GM18508 (cell line): ENCODE results near the gene NCKAP5.
A peak's percentile ranks its signal among the peaks of the same experiment; 100 is the strongest.
"Not testable (repeated sequence)": the region's sequence is repeated elsewhere in the genome, so short reads cannot be mapped to it uniquely, and the experiment has no call there.

Source experiments
- ATAC-seq: cut with Tn5 transposase; IDR thresholded peaks from one replicate; pipeline ENCODE4 v1.9.1; 2021; ENCODE audit warnings: moderate number of reproducible peaks; ENCODE audit not compliant: insufficient read depth, unreplicated experiment

The NCKAP5 gene

GRCh38 chr2:132726155-132726554 lies 842.1 kb downstream of the NCKAP5 start:
- no peak for ATAC-seq

DNA sequence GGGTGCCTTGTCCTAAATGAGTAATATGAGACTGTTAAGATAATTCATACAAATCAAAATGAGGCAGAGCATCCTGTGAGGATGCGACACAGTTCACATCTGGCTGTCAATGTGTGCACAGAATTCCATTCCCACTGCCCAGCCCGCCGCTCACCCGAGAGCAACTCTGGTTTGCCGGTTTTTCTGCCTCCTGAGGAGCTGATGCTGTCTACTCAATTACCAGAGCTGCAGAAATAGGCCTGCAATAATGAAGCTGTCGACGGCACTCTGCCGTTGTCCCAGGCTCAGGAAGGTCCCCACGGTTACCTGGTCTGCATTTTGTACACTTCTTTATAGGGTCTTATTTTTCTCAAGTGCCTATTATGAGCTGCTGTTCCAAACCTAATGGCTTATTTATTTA lies 842.5 kb downstream of the NCKAP5 start:
- ATAC-seq, result no peak

DNA sequence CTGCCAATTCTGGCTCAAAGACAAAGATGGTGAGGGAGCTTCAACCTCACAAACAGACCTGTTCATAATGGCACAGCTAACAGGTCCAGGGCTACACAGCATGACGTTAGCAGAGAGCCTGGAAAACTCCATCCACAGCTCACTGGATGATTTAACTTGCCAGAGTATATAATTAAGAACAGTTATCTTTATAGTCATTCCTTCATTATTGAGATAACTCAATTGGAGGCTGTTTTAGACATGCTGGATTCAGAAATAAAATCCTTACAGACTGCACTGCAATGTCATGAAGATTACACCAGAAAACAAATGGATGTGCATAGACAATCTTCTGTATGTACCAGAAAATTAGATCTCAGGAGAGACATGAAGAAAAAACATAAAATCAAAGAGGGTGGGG lies 843.1 kb downstream of the NCKAP5 start:
- no peak for ATAC-seq

GRCh38 chr2:132721938-132722337 lies 846.3 kb downstream of the NCKAP5 start:
- ATAC-seq, result no peak

GRCh38 chr2:132720393-132720792 lies 847.9 kb downstream of the NCKAP5 start:
- no peak for ATAC-seq

DNA sequence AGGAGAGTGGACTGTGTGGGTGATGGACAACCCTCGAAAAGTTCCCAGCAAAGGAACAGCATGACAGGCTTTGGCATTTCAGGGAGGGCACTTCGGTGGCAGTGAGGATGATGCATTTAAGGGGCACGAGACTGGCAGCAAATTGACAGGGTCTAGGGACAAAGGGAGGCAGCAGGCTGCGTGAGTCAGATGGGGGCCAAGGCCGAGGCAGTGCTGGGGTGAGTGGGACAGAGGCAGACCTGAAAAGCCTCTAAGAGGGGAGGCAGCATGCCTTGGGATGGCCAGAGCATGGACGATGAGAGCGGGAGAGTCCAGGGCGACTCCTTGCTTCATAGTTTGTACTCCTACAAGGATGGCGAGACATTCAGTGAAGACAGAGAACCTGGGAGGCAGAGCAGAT lies 848.8 kb downstream of the NCKAP5 start:
- no peak for ATAC-seq

- no peak for ATAC-seq
Observed at GRCh38 chr2:132716954-132717353, 851.3 kb downstream of the NCKAP5 start.

GRCh38 chr2:132715386-132716351 lies 852.6 kb downstream of the NCKAP5 start:
- peak; percentile 81 for ATAC-seq

- ATAC-seq, result no peak
Observed at GRCh38 chr2:132703396-132703795, 864.9 kb downstream of the NCKAP5 start.

- ATAC-seq, result no peak
Observed at GRCh38 chr2:132701810-132702209, 866.5 kb downstream of the NCKAP5 start.

- ATAC-seq, result not testable (repeated sequence)
Observed at GRCh38 chr2:132699802-132700201, 868.5 kb downstream of the NCKAP5 start.

GRCh38 chr2:132698347-132698746 lies 869.9 kb downstream of the NCKAP5 start:
- ATAC-seq, result not testable (repeated sequence)

DNA sequence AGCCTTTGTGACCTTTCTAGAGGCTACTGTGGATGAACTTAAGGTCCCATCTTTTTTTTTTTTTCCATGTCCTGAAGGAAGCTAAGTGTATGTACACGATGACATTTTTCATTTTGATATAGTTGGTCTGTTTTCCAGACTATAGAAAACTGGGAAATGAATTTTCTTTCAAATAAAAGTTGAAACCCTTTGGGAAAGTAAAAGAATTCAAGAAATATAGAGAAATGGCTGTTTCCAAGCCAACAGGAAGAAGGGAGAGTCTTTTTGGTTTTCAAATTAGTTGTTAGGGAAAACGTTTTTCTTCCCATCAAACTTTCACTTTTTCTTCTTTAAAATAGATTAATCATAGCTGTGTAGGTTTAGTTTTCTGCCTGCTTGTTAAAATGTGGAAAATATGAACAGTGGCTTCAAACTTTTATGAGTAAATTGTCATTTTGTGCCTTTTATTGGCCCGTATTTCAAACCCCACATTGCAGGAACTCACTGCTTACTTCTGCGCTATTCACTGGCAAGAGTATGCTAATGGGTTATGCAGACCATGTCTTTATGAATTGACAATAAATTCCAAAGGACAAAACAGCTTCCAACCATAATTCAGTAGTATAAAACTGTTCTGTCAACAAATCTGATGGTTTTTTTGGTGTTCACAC lies 870.6 kb downstream of the NCKAP5 start:
- ATAC-seq, result no peak

- no peak for ATAC-seq
Observed at GRCh38 chr2:132692816-132693215, 875.4 kb downstream of the NCKAP5 start.

- ATAC-seq, result no peak
Observed at GRCh38 chr2:132691556-132691955, 876.7 kb downstream of the NCKAP5 start.

DNA sequence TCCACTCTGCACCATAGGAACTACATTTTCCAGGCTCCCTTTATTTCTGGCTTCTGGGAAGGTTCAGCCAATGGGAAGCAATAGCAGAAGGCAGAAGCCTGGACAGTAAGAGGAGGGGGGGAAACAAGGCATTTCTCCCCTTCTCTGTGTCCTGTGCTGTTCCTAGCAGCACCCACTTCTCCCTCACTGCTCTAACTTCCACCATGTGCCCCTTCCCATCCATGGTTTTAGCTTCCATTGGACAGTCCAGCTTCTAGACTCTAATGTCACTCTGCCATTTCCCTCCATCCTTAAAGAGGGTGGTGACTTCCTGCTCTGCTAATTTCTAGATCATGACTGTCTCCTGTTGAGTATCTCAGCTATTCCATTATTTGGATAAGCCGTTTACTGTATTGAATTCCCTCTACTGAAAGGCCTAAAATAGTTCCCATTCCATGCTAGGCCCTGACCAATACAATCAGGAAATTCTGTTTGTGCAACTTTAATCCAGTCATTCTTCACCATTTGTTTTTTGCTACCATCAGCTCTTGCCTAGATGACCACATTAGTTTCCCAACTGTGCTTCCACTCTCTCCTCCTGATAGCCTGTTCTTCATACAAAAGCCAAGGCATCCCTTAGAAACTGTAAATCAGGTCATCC lies 877.5 kb downstream of the NCKAP5 start:
- ATAC-seq, result no peak

- ATAC-seq, result no peak
Observed at GRCh38 chr2:132681766-132682165, 886.5 kb downstream of the NCKAP5 start.

DNA sequence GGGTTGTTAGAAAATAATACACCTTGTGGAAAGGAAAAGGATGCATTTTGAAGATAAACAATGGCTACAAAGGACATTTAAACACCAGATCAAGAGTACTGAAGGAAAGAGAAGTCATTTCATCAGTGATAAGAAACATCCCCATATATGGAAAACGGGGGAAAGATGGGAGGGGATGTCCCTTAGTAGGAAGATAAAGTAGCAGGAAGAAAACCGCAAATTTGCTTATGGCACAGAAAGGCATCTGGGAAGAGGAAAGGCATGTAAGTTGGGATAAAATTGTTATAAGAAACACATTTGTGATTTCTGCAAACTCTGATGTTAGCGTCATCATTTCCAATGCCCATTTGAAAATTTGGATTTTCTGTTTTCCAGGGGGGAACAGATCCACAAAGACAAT lies 887.7 kb downstream of the NCKAP5 start:
- no peak for ATAC-seq

GRCh38 chr2:132678483-132678882 lies 889.8 kb downstream of the NCKAP5 start:
- no peak for ATAC-seq

DNA sequence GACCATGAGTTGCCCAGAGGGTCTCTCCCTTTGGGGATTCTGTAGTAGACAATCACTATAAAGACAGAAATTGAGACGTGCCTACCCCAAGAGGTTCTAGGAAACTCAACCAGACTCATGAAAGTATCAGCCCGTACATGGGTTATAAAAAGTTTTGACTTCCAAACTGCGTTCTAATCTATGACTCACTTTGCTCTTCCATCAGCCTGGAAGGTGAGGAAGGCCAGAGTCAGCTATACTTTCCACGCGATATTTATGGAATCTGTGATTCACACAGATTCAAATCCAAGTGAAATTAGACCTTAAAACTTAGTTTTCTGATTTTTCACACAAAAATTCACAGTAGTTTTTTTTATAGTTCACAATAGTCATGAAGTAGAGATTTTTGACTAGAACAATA lies 890.6 kb downstream of the NCKAP5 start:
- ATAC-seq, result no peak

DNA sequence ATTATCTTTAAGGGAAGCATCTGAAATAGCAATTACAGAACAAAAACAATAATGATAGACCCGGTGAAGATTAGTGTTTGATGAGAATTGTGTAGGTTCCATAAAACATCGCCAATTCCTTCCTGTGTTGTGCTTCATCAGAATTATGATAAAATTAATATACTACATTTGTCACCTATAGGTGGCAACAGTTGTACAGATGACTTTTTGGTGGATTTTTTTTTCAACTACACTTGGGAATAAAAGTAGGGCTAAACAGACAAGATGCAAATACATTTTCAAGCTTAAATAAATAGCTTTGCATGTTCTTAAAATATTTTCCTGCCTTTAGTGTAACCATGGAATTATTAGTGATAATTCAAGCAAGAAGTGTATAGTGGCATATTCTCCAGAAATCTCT lies 891.3 kb downstream of the NCKAP5 start:
- no peak for ATAC-seq
